ENCODE results near the gene CDK4.

The CDK4 gene

DNA sequence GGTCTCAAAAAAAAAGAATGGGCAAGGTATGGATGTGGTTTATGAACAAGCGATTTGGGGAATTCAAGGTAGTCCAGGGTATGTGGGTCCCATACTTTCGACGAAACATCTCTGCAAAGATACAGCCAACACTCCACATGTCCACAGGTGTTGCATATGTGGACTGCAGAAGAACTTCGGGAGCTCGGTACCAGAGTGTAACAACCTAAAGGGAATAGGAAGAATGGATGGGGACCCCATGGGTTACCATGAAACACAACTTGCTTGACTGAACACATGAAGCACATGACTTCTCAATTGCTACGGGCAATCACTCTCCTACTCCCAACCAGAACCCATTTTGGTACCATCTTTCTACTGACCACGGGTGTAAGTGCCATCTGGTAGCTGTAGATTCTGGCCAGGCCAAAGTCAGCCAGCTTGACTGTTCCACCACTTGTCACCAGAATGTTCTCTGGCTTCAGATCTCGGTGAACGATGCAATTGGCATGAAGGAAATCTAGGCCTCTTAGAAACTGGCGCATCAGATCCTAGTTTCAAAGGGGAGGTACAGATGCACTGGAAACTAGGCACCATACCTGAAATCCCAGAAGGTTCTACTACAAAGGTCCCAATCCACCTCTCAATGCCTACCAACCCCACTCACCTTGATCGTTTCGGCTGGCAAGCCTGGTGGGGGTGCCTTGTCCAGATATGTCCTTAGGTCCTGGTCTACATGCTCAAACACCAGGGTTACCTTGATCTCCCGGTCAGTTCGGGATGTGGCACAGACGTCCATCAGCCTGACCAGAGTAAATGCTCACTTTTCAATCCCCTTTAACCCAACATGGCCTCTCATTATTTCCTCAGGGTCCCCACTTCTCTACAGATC lies 1.3 kb downstream of the CDK4 start:
- TF ChIP-seq, protein P1, sequence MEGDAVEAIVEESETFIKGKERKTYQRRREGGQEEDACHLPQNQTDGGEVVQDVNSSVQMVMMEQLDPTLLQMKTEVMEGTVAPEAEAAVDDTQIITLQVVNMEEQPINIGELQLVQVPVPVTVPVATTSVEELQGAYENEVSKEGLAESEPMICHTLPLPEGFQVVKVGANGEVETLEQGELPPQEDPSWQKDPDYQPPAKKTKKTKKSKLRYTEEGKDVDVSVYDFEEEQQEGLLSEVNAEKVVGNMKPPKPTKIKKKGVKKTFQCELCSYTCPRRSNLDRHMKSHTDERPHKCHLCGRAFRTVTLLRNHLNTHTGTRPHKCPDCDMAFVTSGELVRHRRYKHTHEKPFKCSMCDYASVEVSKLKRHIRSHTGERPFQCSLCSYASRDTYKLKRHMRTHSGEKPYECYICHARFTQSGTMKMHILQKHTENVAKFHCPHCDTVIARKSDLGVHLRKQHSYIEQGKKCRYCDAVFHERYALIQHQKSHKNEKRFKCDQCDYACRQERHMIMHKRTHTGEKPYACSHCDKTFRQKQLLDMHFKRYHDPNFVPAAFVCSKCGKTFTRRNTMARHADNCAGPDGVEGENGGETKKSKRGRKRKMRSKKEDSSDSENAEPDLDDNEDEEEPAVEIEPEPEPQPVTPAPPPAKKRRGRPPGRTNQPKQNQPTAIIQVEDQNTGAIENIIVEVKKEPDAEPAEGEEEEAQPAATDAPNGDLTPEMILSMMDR (IDR thresholded peaks at IDR 0.05; ENCODE audit: borderline replicate concordance, insufficient read depth, low read depth, low read length) = no peak
- peak overlapping the region; percentile 83 for H3K4me3 ChIP-seq (ENCODE audit: low read depth, low read length)

DNA sequence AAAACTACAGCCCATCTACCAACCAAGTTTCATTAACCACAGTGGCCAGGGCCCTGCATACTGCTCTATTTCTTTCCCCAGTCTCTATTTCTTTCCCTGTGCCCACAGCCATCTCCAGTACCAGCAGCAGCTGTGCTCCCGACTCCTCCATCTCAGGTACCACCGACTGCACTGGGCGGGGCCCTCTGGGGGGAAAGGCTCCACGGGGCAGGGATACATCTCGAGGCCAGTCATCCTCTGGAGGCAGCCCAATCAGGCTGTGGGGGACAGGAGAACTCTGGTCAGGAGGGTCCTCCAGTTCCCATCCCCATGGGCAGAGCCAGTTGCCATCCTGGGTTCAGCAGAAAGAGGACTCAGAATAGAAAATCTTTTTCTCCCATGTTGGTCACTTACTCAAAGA lies 3.0 kb downstream of the CDK4 start:
- no peak overlapping the region for H3K4me3 ChIP-seq (ENCODE audit: low read depth, low read length)
- TF ChIP-seq, protein P1 (IDR thresholded peaks at IDR 0.05; ENCODE audit: borderline replicate concordance, insufficient read depth, low read depth, low read length) = no peak

DNA sequence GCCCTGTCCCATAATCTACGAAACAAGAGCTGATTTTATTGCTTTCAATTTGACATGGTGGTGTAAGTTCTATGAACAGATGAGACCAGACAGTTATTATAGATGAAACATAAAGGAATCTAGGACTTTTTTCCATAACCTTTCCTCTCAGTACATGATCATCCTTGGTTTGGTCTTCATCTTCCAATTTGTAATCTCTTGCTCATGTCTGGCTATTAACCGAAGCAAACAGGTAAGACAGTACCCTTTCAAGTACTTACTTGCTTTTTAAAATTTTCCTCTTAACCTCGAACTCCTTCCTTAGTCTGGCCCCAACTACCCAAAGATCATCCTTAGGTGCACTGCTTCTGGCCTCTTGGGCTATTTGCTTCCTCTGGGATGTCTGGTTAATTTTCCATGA lies 6.1 kb downstream of the CDK4 start:
- TF ChIP-seq, protein P1 (IDR thresholded peaks at IDR 0.05; ENCODE audit: borderline replicate concordance, insufficient read depth, low read depth, low read length) = no peak
- H3K4me3 ChIP-seq (ENCODE audit: low read depth, low read length) = no peak overlapping the region

DNA sequence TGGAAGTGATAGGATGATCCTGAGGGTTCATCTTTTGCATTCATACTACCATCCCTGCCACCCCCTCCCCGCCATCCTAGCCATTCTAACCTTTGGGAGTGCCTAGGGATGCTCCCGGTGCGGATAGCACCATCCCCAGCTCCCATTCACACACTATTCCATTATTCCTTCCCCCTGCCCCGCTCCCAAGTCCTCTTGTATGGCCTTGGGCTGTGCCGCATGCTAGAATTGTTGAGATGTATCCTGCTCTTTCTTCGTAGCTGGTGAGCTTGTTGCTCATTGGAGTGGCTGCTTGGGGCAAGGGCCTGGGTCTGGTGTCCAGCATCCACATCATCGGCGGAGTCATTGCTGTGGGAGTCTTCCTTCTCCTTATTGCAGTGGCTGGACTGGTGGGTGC lies 6.6 kb downstream of the CDK4 start:
- peak overlapping the region; percentile 61 for H3K4me3 ChIP-seq (ENCODE audit: low read depth, low read length)

DNA sequence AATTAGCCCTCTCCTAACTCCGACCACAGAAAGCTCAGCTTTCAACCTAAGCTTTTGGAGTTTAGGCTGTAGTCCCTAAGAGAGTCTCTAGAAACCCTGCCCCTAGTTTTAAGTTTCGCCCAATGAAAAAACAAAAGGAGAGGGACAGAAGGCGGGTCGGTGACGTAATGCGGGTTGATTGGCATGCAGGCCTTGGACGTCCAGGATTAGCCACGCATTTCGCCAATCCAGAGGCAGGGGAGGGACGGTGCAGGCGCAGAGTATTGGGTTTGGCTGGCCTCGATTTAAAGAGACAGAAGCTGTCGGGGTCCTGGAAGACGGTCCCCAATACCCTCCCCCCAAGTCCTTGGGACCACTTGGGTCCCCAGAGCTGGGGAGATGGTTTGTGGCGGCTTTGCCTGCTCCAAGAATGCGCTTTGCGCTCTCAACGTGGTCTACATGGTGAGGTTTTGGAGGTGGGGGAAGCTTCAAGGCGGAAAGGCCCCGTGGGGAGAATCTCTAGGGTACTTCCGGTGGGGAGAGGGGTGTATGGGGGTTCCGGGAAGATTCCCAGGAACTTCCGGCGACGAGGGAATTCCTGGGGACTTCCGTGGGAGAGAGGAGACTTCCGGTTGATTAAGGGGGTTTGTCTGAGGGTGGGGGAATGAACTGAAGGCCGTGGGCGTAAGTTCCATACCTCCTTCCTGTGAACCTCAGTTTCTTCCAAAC lies 7.2 kb downstream of the CDK4 start, which contains the start of gene TSPAN31:
TSPAN31 (plus strand) TSS at position 263 of the 708 bp plus-strand sequence; CDS start at position 379, 116 bp downstream.
- H3K4me3 ChIP-seq (ENCODE audit: low read depth, low read length) = peak within 1 kb of the TSS; percentile 61
- TF ChIP-seq, protein P1 (IDR thresholded peaks at IDR 0.05; ENCODE audit: borderline replicate concordance, insufficient read depth, low read depth, low read length) = no peak

More for the DNA sequence above, 6.6 kb downstream of the CDK4 start:
- TF ChIP-seq, protein P1 (IDR thresholded peaks at IDR 0.05; ENCODE audit: borderline replicate concordance, insufficient read depth, low read depth, low read length) = no peak

DNA sequence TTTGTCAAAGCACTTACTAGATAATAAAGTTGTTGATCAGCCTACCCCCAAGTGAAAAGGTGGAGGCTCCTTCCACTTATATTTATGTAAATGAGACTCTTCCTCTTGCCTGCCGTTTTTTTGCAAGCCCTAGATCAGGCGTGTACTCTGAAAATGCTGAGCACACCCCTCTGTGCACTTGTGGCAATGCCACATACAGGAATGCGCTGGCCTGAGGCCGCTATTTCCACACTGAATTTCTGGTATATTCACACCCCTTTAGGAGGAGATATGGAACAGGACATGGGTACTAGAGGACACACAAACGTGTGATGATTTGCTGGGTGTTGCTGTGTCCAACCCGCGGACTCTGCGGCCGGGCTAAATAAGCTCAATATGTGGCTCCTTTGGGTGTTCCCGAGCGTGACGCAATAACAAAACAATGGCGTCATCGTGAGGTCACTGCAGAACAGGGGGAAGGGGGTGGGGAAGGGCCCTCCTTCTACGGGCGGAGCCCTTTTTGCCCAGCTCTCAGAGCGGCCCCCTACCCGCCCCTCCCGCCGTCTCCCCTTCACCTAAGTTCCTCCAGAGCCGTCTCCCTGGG lies 7.8 kb downstream of the CDK4 start:
- H3K4me3 ChIP-seq (ENCODE audit: low read depth, low read length) = peak overlapping the region; percentile 61
- TF ChIP-seq, protein P1 (IDR thresholded peaks at IDR 0.05; ENCODE audit: borderline replicate concordance, insufficient read depth, low read depth, low read length) = no peak

Data from GM12875 (cell line).